Germinal center (tissue), 1 donor: ENCODE data around the gene PCP4L1.
"Not testable (repeated sequence)": the region's sequence is repeated elsewhere in the genome, so short reads cannot be mapped to it uniquely, and the experiment has no call there.

ENCODE experiments used
- DNase-seq: peaks from one replicate; pipeline ENCODE4 v3.0.0; 2012; ENCODE audit warnings: mixed read lengths, low spot score

PCP4L1 gene

GRCh38 chr1:161314201-161314981 lies 55.8 kb downstream of the PCP4L1 start, which contains the start of gene SDHC:
SDHC (plus strand) TSS chr1:161314381; CDS start chr1:161314406, 25 bp downstream.
- peak; percentile 94 for DNase-seq

DNA sequence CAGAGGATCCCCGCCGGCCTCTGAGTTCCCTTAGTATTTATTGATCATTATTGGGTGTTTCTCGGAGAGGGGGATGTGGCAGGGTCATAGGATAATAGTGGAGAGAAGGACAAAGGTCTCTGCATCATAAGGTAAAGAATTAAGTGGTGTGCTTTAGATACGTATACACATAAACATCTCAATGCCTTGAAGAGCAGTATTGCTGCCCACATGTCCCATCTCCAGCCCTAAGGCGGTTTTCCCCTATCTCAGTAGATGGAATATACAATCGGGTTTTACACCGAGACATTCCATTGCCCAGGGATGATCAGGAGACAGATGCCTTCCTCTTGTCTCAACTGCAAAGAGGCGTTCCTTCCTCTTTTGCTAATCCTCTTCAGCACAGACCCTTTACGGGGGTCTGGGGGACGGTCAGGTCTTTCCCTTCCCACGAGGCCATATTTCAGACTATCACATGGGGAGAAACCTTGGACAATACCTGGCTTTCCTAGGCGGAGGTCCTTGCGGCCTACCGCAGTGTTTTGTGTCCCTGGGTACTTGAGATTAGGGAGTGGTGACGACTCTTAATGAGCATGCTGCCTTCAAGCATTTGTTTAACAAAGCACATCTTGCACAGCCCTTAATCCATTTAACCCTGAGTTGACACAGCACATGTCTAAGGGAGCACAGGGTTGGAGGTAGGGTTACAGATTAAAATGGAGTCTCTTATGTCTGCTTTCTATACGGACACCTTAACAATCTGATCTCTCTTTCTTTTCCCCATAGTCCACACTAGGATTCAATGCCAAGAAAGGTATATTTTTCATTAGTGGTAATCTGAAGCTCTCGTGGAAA lies 57.5 kb downstream of the PCP4L1 start:
- not testable (repeated sequence) for DNase-seq

DNA sequence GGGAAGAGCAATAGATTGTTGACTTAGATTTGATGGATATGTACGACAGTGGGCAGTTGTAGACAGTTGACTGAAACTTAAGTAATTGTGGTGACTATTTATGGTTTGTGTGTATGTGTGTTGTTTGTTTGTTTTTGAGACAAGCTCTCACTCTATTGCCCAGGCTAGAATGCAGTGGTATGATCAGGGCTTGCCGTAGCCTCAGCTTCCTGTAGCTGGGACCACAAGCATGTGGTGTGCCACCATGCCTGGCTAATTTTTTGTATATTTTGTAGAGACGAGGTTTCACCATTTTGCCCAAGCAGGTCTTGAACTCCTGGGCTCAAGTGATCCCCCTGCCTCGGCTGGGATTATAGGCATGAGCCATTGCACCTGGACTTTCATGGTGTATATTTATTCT lies 65.5 kb downstream of the PCP4L1 start:
- no peak for DNase-seq

DNA sequence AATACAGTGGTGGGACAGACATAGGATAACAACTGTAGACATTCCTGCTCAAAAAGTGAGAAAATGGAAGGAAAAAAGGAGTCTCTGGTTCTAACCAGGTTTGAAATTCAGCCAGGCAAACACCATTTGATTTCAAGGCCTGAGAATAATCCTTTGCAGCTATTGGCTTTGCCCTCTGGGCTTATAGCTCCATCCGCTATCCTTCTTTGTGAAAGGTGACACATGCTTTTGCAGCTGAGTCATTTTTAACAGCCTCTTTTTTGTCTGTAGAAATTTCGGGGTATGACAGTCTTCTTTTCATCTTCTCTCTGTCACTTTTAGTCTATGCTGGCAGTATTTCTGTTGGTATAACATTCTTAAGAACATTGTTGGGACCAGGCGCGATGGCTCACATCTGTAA lies 71.8 kb downstream of the PCP4L1 start:
- DNase-seq = no peak

GRCh38 chr1:161333166-161333565 lies 74.6 kb downstream of the PCP4L1 start:
- no peak for DNase-seq
